ENCODE results near the gene MCUR1.
"Not testable (repeated sequence)": the region's sequence is repeated elsewhere in the genome, so short reads cannot be mapped to it uniquely, and the experiment has no call there.

MCUR1 gene, protein sequence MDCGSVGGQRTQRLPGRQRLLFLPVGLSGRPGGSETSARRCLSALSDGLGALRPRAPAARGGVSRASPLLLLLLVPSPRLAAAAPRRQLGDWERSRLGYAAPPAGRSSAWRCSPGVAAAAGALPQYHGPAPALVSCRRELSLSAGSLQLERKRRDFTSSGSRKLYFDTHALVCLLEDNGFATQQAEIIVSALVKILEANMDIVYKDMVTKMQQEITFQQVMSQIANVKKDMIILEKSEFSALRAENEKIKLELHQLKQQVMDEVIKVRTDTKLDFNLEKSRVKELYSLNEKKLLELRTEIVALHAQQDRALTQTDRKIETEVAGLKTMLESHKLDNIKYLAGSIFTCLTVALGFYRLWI

DNA sequence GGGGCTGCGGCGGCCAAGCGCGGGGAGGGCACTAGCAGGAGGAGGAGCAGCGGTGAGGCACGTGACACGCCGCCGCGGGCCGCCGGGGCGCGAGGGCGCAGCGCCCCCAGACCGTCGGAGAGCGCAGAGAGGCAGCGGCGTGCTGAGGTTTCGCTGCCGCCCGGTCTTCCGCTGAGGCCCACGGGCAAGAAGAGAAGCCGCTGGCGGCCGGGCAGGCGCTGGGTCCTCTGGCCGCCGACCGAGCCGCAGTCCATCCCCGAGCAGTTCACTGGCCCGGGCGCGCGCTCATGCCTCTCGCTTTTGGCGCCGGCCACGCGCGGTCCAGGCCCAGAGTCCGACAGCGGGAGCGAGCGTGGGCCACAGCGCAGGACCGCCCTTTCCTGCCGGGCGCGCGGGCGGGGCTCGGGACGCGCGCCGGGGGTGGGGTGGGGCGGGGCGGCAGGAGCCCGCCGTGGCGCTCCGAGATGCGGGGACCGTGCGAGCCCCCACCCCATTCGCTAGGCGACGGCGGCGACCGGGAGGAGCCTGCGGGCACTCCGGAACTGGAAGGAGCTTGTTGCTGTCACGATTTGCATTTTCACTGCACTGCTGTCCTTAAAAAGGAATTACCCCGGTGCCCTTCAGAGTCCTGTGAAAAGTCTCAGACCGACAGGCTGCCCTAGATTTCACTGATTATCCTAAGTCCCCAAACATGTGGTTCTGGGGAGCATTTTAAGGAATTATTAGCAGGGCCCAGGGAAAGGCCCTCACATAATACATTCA, at the start of gene MCUR1:
Gene MCUR1, minus strand, starts transcription at position 382 of the 762 bp plus-strand sequence. Its CDS starts 128 bp downstream, at position 254.
- peak; percentile 80 for DNase-seq

DNA sequence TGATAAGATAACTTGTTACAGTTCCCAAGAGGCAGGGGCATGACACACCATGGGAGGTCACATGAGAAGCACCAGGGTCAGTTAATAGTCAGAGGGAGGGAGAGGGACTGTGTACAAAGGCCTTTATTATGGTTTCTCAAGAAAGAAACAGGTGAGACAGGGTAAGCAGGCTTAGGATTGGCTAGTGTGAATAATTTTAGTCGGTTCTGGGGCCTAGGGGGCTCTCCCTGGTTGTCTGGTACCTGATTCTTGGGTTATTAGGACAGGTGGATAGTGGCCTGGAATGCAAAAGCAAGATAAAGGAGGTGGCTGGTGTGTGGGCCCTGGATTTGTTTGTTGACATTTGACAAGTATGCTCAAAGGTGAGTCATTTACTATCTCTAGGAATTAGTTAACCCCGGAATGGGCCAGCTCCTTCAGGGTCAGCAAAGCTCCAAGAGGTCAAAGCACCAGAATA, 49.4 kb upstream of the MCUR1 start:
- DNase-seq = no peak

DNA sequence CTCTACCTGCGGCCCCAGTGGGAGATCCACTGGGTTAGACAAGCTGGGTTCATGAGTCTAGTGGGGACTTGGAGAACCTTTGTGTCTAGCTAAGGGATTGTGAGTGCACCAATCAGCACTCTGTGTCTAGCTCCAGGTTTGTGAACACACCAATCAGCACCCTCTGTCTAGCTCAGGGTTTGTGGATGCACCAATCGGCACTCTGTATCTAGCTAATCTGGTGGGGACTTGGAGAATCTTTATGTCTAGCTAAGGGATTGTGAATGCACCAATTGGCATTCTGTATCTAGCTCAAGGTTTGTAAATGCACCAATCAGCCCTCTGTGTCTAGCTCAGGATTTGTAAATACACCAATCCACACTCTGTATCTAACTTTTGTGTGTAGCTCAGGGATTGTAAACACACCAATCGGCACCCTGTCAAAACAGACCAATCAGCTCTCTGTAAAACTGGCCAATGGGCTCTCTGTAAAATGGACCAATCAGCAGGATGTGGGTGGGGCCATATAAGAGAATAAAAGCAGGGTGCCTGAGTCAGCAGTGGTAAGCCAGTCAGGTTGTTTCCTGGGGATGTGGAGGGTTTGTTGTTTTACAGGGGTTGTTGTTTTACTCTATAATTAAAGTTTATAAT, 46.3 kb upstream of the MCUR1 start:
- not testable (repeated sequence) for DNase-seq

GRCh38 chr6:13859871-13860555, 45.7 kb upstream of the MCUR1 start:
- no peak for DNase-seq

DNA sequence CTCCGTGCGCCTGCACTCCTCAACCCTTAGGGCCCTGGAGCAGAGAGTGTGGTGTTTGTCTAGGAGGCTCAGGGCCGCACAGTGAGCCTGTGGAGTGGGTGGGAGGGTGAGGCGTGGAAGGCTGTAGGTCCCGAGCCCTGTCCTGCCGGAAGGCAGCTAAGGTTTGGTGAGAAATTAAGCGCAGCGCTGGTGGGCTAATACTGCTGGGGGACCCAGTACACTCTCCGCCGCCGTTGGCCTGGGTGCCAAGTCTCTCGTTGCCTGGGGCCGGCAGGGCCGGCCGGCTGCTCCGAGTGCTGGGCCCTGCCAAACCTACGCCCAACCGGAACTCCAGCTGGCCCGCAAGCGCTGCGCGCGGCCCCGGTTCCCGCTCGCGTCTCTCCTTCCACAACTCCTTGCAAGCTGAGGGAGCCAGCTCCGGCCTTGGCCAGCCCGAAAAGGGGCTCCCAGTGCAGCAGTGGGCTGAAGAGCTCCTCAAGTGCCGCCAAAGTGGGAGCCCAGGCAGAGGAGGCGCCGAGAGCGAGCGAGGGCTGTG, 40.4 kb upstream of the MCUR1 start:
- DNase-seq = no peak

DNA sequence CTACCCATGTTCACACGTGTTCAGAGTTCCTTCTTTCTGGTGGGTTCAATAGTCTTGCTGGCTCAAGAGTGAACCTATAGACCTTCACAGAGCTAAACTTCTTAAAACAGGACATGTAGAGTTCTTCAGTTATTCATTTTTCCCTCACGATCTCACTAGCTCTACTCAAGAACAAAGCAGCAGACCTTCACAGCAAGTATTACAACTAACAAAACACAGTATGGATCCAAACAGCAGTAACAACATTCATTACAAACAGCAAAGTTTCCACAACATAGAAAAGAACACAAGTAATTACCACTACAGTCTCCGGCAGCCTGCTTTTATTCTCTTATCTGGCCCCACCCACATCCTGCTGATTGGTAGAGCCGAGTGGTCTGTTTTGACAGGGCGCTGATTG, 39.5 kb upstream of the MCUR1 start:
- DNase-seq = no peak

- no peak for DNase-seq
These were observed 37.4 kb upstream of the MCUR1 start for GRCh38 chr6:13851803-13852202.

- no peak for DNase-seq
These were observed 37.0 kb upstream of the MCUR1 start for GRCh38 chr6:13851330-13851729.

GRCh38 chr6:13850690-13851089, 36.3 kb upstream of the MCUR1 start:
- not testable (repeated sequence) for DNase-seq

DNA sequence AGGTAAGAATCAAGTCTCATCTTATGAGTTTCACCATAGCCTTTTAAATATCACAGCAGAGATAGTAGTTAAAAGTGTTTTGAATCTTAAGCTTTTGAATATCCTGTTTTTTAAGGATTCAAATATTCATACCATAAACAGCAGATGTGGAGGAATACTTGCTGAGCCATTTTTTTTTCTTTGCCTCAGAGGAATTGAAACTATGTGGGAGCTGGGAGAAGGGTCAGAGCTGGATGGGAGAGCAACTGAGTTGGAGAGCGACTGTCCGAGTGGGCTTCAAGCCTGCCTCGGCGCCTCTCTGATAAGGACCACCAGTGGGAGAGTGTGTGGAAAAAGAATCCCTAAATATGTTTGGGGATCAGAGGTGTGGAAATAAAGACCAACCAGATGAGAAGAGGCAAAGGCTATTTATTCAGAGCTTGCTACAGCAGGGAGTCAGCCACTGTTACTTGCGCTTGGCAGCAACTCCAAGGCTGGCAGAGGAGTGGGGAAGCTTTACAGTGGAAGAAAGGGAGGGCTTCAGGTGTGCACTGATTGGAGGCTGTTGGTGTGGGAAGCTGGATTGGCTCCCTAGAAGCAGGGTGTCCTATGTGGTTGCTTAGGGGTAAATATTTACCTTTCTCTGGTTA, 34.3 kb upstream of the MCUR1 start:
- no peak for DNase-seq

GRCh38 chr6:13847326-13848050, 33.1 kb upstream of the MCUR1 start:
- no peak for DNase-seq

DNA sequence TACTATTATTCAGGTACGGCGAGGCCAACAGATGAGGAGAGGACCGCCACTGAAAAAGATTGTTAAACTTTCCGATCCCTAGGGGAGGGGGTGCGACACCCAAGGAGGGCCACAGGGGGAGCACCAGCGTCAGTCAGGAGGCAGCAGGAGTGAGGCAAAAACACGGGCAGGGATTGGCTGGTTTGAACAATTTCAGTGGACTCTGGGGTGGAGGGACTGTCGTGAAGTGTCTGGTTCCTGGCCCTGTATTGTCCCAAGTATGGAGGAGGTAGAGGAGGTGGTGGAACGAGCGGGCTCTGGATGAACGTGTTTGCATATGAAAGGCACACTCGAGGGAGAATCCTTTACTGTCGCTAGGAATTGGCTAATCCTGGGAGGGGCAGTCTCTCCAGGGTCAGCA, 32.5 kb upstream of the MCUR1 start:
- no peak for DNase-seq

DNA sequence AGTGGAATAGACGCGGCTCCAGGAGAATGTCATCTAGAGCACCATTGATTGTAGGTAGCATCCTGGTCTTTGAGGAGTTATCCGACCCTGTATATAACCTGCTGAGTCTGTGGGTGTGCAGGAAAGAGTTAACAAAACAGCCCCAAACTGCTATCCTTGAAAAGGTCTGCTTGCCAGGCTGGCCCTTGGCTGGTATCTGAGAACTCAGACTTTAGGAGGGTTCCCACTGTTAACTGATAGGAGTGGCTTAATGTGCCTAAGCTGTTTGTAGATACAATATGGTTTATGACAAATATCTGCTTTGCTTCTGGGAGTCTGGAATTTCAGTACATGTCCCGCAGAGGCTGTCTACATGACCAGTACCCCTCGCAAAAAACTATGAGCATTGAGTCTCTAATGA, 27.6 kb upstream of the MCUR1 start:
- DNase-seq = no peak

DNA sequence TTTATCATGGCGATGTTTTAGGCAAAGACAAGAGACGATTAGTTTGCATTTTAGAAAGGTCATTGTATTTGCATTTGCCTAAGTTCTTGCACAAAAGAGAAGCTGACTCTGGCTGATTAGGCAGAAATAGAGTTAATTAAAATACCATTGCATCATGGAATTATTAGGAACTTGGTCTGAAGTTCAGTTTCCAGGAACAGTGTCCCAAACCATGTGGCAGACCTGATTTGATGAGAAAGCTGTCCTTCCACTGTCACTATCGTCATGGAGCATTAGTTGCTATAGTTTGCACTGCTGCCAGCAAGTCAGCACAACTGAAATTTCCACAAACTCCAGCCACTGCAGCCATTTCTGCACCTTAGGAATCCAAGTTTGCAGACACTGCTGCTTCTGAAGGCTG, 24.3 kb upstream of the MCUR1 start:
- no peak for DNase-seq

DNA sequence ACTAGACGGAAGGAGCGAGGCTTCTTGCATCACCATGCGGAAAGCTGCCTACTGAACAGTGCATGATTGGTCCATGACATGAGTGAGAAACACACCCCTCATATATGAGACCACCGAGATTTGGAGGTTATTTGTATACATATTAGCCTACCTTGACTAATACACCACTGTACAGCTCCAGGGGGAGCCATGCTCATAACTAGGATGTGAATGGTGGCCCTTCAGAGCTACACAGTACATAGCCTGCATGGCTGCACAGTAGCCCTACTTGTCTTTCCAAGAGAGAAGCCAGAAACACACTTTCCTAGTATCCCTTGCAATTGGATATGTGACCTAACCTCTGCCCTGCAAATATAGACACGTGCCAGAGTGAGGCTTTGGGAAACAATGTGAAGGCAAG, 21.8 kb upstream of the MCUR1 start:
- no peak for DNase-seq

DNA sequence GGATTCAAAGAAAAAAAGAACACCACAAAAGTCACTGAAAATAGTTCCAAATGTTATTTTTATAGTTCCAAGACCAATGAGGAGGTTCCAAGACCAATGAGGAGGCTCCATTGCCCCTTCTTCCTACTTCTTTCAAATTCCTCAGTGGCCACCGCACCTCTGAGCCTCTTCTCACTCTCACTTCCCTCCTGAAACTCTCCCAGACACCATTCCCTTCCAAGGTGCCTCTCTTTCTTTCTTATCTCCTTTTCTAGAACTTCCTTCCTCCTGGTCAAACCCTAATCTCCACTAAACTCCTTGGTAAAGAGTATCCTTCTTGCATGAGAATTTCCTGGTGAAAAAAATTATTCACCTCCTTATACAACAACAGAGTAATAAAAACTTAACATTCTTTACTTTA, 20.4 kb upstream of the MCUR1 start:
- DNase-seq = no peak

GRCh38 chr6:13834018-13834417, 19.7 kb upstream of the MCUR1 start:
- DNase-seq = not testable (repeated sequence)

- no peak for DNase-seq
These were observed 18.4 kb upstream of the MCUR1 start for GRCh38 chr6:13832778-13833177.

DNA sequence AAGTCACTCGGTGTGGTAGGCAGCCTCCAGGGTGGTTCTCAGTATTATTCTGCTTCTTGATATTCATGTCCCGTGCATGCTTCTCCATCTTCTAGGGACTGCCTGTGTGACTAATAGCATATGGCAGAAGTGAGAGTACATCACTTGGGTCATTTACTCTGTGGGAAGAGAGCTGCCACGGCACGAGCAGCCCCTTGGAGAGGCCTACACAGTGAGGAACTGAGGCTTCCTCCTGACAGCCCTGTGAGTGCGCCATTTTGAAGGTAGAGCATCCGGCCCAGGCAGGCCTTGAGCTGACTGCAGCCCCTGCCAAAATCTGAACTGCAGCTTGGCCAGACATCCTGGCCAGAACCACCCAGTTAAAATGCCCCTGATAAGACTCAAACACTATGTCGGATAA, 17.3 kb upstream of the MCUR1 start:
- no peak for DNase-seq

GRCh38 chr6:13830803-13831202, 16.4 kb upstream of the MCUR1 start:
- no peak for DNase-seq

- DNase-seq = not testable (repeated sequence)
These were observed 15.1 kb upstream of the MCUR1 start for GRCh38 chr6:13829419-13829818.

Data from CD4-positive, alpha-beta T cell treated with Interferon gamma for 1 hour (primary cell).